Memory B cell (primary cell): Measurements from ENCODE around the gene GAS7.
"Not testable (repeated sequence)": the region's sequence is repeated elsewhere in the genome, so short reads cannot be mapped to it uniquely, and the experiment has no call there.

Source experiments
- ATAC-seq: fragments of 150-1000 bp; cut with Tn5 transposase; 2 replicates; pipeline ENCODE4 v1.10.0; 2021; ENCODE audit warnings: low read depth, mild to moderate bottlenecking, moderate library complexity
- DNase-seq, 2 donors: peaks; one replicate each; pipeline ENCODE4 v3.0.0; 2022; ENCODE audit warnings: low spot score in 2 of 2
- H3K27ac Mint-ChIP-seq: one replicate; pipeline ENCODE4 v1.8.0; 2022; ENCODE audit warnings: mild to moderate bottlenecking, moderate library complexity, mixed read lengths
- H3K27me3 Mint-ChIP-seq: one replicate; pipeline ENCODE4 v1.8.0; 2022; ENCODE audit warnings: mixed read lengths
- H3K36me3 Mint-ChIP-seq: one replicate; pipeline ENCODE4 v1.8.0; 2022; ENCODE audit warnings: mild to moderate bottlenecking, mixed read lengths
- H3K4me1 Mint-ChIP-seq: one replicate; pipeline ENCODE4 v1.8.0; 2022; ENCODE audit warnings: mixed read lengths
- H3K4me3 Mint-ChIP-seq: one replicate; pipeline ENCODE4 v1.8.0; 2022; ENCODE audit warnings: mild to moderate bottlenecking, moderate library complexity, mixed read lengths
- H3K9me3 Mint-ChIP-seq: one replicate; pipeline ENCODE4 v1.8.0; 2022; ENCODE audit warnings: mixed read lengths

Gene GAS7

DNA sequence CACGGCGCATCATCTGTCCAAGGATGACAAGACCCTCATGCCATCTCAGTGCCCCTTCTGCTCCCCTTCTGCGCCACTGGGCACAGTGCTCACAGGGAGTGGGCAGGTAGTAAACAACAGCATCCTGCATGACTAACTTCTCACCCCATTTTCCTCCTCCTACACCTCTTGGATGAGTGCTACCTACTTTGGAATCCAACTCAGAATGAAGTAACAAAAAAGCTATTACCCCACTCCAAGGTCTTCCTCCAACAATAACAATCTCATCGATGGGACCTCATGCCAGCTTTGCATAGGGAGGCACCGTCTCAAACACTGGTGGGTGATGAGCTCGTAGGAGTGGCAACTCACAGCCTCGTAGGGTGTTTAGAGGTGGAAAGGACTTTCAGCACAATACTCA is 194.7 kb downstream of the GAS7 start:
- Mint-ChIP-seq H3K9me3 (no peaks in the 10 kb centered on the region), H3K4me1 (no peaks in the 10 kb centered on the region), H3K4me3 (no peak overlapping the region), H3K27ac (no peak overlapping the region), H3K27me3 (peaks cover 1% of the 10 kb centered on the region), H3K36me3 (no peaks in the 10 kb centered on the region)
- DNase-seq (no peak), ATAC-seq (no peak)

DNA sequence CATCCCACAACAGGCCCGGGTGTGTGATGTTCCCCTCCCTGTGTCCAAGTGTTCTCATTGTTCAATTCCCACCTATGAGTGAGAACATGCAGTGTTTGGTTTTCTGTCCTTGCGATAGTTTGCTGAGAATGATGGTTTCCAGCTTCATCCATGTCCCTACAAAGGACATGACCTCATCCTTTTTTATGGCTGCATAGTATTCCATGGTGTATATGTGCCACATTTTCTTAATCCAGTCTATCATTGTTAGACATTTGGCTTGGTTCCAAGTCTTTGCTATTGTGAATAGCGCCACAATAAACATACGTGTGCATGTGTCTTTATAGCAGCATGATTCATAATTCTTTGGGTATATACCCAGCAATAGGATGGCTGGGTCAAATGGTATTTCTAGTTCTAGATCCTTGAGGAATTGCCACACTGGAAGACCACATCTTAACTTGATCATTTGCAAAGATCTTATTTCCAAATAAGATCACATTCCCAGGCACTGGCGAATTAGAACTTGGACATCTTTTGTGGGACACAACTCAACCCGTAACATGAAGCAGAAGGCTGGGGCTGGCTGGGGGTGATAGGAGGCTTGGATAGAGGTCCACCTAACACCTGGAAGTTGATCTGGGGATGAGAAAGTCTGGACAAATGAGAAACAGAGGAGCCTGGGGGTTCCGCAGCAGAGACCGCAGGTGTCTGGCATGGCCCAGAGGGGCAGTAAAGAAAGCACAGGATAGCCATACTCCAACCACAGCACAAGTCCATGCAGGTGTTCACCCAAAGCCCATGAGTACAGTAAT is 195.6 kb downstream of the GAS7 start:
- DNase-seq, H3K27ac Mint-ChIP-seq, H3K4me1 Mint-ChIP-seq, ATAC-seq, H3K9me3 Mint-ChIP-seq, H3K27me3 Mint-ChIP-seq, H3K36me3 Mint-ChIP-seq, H3K4me3 Mint-ChIP-seq: not testable (repeated sequence)

DNA sequence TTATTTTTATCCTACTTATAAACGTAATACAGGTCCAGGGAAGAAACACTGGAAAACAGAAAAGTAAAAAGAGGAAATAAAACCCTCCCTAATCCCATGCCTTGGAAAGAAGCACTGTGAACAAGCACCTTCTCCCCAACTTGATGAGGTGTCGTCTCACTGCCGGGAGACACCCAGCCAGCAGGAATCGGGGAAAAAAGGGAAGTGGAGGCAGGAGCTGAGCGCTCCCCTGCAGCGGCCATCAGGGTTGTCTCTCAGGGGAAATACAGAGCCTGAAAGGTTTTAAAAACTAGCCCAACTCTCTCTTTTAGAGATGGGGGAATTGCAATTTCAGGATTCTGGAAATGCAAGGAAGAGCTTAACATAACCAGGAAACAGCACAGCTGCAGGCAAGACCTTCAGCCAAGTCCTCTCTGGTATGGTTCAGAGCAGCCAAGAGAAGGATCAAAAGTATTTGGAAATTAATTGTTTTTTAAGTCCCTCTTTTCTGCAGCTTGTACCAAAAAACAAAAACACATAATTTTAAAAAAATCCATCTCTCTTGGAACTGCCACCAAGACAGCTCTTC is 197.0 kb downstream of the GAS7 start:
- Mint-ChIP-seq H3K27ac (no peak overlapping the region), H3K27me3 (peaks cover 2% of the 10 kb centered on the region), H3K4me1 (no peaks in the 10 kb centered on the region), H3K4me3 (no peak overlapping the region), H3K9me3 (no peaks in the 10 kb centered on the region), H3K36me3 (no peaks in the 10 kb centered on the region)
- no peak for ATAC-seq
- no peak for DNase-seq

DNA sequence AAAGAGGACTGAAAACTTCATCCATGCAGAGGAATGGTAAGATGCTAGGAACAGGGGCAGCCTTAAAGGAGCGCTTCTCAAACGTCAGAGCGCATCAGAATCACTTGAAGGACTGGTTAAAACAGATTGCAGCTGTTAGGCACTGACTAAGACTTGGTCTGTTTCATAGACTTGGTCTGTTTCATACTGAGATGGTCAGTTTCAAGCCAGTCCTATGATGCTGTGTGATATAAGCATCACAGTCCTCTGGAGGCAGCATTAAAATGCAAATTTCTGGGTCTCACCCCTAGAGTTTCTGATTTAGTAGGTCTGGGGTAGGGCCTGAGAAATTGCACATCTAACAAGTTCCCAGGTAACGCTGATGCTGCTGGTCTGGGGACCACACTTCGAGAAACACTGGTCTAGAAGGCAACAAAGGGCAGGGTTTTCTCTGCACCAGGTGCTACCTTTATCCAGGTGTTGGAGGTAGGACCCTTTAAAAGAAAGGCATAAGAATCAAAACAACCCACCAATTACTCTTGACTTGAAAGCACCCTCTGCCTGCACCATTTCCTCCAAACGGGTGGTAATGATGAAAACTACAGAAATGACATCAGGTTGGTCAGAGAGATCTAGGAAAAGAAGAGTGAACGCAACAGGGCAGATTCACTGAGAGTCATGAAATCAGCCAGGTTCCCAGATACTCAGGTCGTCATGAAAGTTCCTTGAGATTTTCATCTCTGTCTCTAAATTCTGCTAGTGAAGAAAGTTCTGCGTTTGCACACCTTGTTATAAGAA is 198.3 kb downstream of the GAS7 start:
- H3K4me1 Mint-ChIP-seq = no peaks in the 10 kb centered on the region
- DNase-seq (no peak), ATAC-seq (no peak)
- H3K4me3 Mint-ChIP-seq = no peak overlapping the region
- H3K36me3 Mint-ChIP-seq = no peaks in the 10 kb centered on the region
- H3K27ac Mint-ChIP-seq = no peak overlapping the region
- H3K9me3 Mint-ChIP-seq = no peaks in the 10 kb centered on the region
- H3K27me3 Mint-ChIP-seq = peaks cover 2% of the 10 kb centered on the region

DNA sequence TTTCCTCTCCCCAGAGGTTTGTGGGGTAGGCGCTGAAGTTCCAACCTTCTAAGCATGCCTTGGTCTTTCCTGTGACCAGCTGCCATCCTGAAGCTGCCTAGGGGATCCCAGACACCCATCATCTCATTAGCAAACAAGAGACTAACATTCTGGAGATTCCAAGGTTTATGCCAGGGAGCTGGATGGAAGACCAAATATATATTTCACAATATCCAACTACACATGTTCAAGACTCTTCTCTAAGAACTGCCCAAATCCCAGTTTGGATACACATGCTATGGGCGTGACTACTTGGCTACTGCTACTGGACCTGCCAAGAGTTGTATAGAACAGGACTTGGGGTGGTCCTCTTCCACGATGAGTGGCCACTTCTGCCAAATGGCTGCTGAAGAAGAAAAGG is 200.3 kb downstream of the GAS7 start:
- H3K9me3 Mint-ChIP-seq = no peaks in the 10 kb centered on the region
- no peaks in the 10 kb centered on the region for H3K36me3 Mint-ChIP-seq
- DNase-seq (no peak), ATAC-seq (no peak)
- H3K27ac Mint-ChIP-seq = no peak overlapping the region
- H3K27me3 Mint-ChIP-seq = peaks cover 2% of the 10 kb centered on the region
- H3K4me3 Mint-ChIP-seq = no peak overlapping the region
- no peaks in the 10 kb centered on the region for H3K4me1 Mint-ChIP-seq

DNA sequence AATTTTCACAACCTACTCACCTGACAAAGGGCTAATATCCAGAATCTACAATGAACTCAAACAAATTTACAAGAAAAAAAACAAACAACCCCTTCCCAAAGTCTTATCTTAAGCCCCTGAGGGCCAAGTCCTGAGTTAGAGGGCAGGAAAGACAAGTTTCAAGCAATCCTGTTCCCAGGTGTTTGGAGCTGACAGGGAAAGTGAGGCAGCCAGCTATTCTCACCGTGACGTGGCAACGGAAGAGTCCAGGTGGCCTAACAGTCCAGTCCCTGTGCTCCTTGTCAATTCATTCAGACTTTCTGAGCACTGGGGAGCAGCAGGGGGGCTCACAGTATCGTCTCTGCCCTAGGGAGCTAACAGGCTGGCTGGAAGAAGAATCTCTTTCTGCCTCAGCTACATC is 203.6 kb downstream of the GAS7 start:
- H3K4me3 Mint-ChIP-seq = no peak overlapping the region
- H3K27ac Mint-ChIP-seq = no peak overlapping the region
- H3K27me3 Mint-ChIP-seq = peaks cover 2% of the 10 kb centered on the region
- ATAC-seq = no peak
- H3K4me1 Mint-ChIP-seq = no peaks in the 10 kb centered on the region
- DNase-seq = no peak
- no peaks in the 10 kb centered on the region for H3K36me3 Mint-ChIP-seq
- H3K9me3 Mint-ChIP-seq = no peaks in the 10 kb centered on the region

DNA sequence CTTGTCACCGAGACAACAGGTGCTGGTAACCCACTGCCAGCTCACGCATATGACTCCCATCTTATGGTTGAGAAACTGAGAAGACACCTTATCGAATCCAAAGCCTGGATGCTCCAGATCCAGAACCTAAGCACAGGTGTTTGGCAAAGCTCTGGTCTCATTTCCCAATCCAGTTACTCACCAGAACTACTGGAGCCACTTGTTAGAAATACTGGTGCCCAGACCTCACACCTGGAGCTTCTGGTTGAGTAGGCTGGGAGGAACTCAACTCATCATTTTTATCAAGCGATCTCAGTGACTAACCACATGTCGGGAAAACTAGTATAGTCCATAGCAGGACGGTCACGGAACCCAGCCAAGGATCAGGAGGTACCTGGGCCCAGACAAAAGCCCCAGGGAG is 206.6 kb downstream of the GAS7 start:
- Mint-ChIP-seq H3K4me1 (peaks cover 4% of the 10 kb centered on the region), H3K27me3 (peaks cover 2% of the 10 kb centered on the region), H3K27ac (no peak overlapping the region), H3K9me3 (no peaks in the 10 kb centered on the region), H3K4me3 (no peak overlapping the region), H3K36me3 (no peaks in the 10 kb centered on the region)
- ATAC-seq (no peak), DNase-seq (no peak)

DNA sequence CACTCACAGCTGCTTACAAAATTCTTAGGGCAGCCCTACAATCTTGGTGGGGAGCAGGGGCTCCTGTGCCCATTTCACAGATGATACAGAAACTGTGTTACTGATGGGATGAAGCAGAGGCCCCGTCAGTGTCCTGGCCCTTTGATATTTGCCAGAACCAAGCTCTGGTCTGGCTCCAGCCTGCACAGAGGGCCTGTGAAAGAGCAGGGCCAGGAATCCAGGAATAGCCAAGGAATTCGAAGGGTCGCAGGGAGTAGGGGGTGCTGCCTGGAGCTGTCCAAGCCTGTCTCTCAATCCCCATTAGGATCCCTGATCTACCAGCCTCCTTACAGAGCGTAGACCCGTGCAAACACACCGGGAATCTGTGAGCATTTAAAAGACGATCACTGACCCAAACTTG is 207.1 kb downstream of the GAS7 start:
- H3K4me1 Mint-ChIP-seq = peaks cover 4% of the 10 kb centered on the region
- no peak overlapping the region for H3K27ac Mint-ChIP-seq
- H3K36me3 Mint-ChIP-seq = no peaks in the 10 kb centered on the region
- ATAC-seq (no peak), DNase-seq (no peak)
- H3K9me3 Mint-ChIP-seq = no peaks in the 10 kb centered on the region
- H3K27me3 Mint-ChIP-seq = peaks cover 2% of the 10 kb centered on the region
- H3K4me3 Mint-ChIP-seq = no peak overlapping the region

DNA sequence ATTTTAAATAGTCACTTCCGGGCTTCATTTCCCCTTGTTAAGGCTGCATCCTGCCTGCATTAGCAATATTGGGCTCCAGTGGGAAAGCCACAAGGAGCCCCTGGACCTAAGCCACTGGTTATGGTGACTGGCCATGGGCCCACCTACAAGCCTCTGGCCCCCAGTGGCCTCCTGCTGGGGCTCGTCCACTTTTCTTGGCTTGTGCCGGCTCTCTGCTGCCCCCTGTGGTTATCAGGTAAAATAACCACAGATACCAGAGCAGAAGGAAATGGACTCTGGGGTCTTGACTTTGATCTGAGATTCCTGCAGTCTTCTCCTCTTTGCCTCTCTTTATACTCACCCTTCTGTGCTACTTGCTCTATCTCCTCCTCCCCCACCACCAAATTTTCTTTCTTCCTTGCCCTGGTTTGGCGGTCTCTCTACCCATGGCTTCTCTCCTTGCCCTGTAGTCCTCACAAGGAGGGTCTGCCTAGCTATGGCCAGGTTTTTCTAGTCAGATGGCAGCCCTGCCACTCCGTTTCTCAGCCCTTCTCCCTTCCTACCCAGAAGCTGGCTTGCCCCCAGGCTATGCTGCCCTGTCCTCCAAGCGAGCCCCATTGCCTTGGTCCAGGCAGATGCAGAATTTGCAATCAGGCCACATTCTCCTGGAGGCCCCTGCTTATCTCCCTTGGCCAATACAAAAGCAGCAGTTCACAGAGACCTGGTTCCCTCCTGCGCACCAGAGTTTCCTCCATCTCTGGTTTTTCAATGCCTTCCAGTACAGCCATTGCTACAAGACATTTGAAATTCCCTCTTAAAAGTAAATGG is 210.4 kb downstream of the GAS7 start:
- Mint-ChIP-seq H3K4me1 (peaks cover 4% of the 10 kb centered on the region), H3K9me3 (no peaks in the 10 kb centered on the region)
- peak; percentile 8 to 20 for DNase-seq

DNA sequence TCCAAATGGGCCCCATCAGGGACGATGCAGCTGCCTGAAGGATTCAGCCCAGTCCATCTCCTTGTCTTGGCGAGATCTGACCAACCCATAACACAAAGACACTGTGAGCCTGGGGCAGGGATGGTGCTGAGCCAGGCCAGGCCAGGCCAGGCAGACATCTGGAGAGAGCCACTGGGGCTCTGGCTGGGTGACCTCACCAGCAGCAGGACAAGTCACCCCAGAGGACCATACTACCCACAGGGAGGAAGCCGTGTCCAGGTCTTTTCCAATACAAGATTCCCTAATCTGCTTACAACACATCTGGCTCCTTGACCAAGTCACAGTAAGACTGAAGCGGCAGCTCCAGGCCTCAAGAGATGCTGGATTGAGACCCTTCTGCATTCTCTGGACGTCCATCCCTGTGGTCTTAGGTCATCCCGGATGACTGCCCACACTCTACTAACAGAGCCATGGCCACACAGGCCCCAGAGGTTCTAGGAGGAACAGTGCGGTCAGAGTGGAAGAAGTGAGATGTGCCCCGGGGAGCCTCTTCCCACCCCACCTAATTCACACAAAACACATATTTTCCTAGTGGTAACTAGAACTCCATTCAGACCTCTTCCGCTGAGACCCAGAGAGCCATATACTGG is 211.5 kb downstream of the GAS7 start:
- no peaks in the 10 kb centered on the region for H3K36me3 Mint-ChIP-seq
- no peak overlapping the region for H3K27ac Mint-ChIP-seq
- H3K4me3 Mint-ChIP-seq = no peak overlapping the region
- no peak for ATAC-seq
- DNase-seq = no peak
- H3K4me1 Mint-ChIP-seq = peaks cover 4% of the 10 kb centered on the region
- H3K9me3 Mint-ChIP-seq = no peaks in the 10 kb centered on the region
- H3K27me3 Mint-ChIP-seq = peaks cover 2% of the 10 kb centered on the region

More for the DNA sequence above, 210.4 kb downstream of the GAS7 start:
- no peak overlapping the region for H3K27ac Mint-ChIP-seq
- peaks cover 2% of the 10 kb centered on the region for H3K27me3 Mint-ChIP-seq
- no peak for ATAC-seq
- no peak overlapping the region for H3K4me3 Mint-ChIP-seq
- H3K36me3 Mint-ChIP-seq = no peaks in the 10 kb centered on the region

DNA sequence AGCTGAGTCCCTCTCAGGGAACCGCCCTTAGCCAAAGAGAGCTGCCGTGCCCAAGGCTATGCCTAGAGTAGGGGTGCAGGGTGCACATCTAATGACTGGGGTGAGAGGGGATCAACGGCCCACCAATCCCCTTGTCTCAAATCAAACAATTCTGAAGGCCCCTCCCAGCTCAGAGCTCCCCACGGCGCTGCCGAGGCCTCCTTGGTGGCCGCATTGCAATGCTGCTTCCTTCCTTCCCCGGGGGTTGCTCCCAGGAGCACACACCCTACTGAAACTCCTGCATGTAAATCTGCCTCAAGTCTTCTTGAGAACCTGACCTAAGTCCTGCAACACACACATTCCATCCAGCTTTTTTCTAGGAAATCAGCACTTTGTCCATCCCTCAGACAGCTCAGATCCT is 212.8 kb downstream of the GAS7 start:
- H3K27me3 Mint-ChIP-seq = peaks cover 2% of the 10 kb centered on the region
- no peak for ATAC-seq
- no peaks in the 10 kb centered on the region for H3K36me3 Mint-ChIP-seq
- no peak for DNase-seq
- peaks cover 4% of the 10 kb centered on the region for H3K4me1 Mint-ChIP-seq
- no peak overlapping the region for H3K27ac Mint-ChIP-seq
- no peak overlapping the region for H3K4me3 Mint-ChIP-seq
- H3K9me3 Mint-ChIP-seq = no peaks in the 10 kb centered on the region

DNA sequence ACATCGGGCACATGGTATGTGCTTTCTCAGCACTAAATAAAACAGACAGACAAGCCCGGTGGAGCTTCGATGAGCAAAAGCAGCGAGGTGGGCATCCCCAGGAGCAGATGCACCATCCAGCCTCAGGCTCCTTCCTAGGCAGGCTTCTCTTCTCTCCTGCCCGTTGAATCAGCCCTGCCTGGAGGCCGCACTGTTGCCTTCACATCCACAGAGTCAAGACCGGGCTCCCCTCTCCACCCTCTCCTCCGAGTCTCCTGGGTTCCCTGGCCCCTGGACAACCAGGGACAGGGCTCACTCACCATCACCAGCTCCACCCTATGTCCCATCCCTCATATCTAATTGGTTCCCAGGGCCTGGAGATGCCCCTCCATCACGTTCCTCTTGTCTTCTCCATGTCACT is 213.6 kb downstream of the GAS7 start:
- DNase-seq (no peak), ATAC-seq (no peak)
- H3K36me3 Mint-ChIP-seq = no peaks in the 10 kb centered on the region
- no peak overlapping the region for H3K4me3 Mint-ChIP-seq
- no peak overlapping the region for H3K27ac Mint-ChIP-seq
- H3K27me3 Mint-ChIP-seq = peaks cover 2% of the 10 kb centered on the region
- no peaks in the 10 kb centered on the region for H3K9me3 Mint-ChIP-seq
- H3K4me1 Mint-ChIP-seq = peaks cover 4% of the 10 kb centered on the region

DNA sequence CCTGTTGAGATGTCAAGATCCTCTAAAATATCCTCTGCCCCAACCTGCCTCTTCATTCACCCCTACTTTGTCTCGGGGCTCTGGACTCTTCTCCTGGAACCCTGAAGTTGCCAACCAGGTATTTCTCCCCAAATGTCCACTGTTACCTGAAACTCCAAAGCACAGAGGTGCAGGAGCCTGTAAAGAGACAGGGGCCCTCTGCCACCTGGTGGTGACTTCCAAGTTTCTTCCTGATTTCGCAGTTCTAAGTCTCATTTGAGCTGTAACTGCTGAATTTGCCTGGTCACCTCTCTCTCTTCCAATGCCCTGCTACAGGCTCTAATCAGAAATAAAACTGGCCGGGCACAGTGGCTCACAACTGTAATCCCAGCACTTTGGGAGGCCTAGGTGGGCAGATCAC is 216.2 kb downstream of the GAS7 start:
- H3K36me3 Mint-ChIP-seq = no peaks in the 10 kb centered on the region
- H3K9me3 Mint-ChIP-seq = no peaks in the 10 kb centered on the region
- no peak overlapping the region for H3K4me3 Mint-ChIP-seq
- ATAC-seq (no peak), DNase-seq (no peak)
- no peak overlapping the region for H3K27ac Mint-ChIP-seq
- no peaks in the 10 kb centered on the region for H3K4me1 Mint-ChIP-seq
- no peaks in the 10 kb centered on the region for H3K27me3 Mint-ChIP-seq
